Thoracic aorta (tissue), 2 donors: ENCODE results near the gene ICAM3. TPM values are rescaled to one million over a fixed set of nuclear protein-coding genes. Genes with fewer than 3 reads are reported as not detected.

ENCODE experiments used
- ATAC-seq: fragments of 150-250 bp; one replicate; pipeline ENCODE4 v1.8.0; 2017; ENCODE audit warnings: low read depth; ENCODE audit not compliant: insufficient number of reproducible peaks, low FRiP score
- DNase-seq: peaks from one replicate; pipeline ENCODE4 v3.0.0-alpha.2; 2020; ENCODE audit warnings: low spot score
- H3K27ac ChIP-seq, 2 donors: fragments of 200-600 bp; sonication (generic); 1 replicate in 1 of 2; 2 replicates in 1 of 2; pipeline ENCODE4 v1.5.1; 2016; ENCODE audit warnings: mild to moderate bottlenecking in 2 of 2, moderate library complexity in 2 of 2
- H3K27me3 ChIP-seq: fragments of 200-600 bp; sonication (generic); replicated peaks from 2 replicates; pipeline ENCODE4 v1.6.0; 2016; ENCODE audit warnings: mild to moderate bottlenecking; ENCODE audit not compliant: insufficient read depth
- H3K36me3 ChIP-seq: fragments of 200-600 bp; sonication (generic); one replicate; pipeline ENCODE4 v1.5.1; 2016
- H3K4me1 ChIP-seq, 2 donors: fragments of 200-600 bp; sonication (generic); 1 replicate in 1 of 2; 2 replicates in 1 of 2; pipeline versions ENCODE4 v1.5.1 to v1.6.0; 2016; ENCODE audit warnings: low read depth in 2 of 2, mild to moderate bottlenecking in 1 of 2; ENCODE audit not compliant: control insufficient read depth in 1 of 2
- H3K4me3 ChIP-seq: fragments of 200-600 bp; sonication (generic); 2 replicates; pipeline ENCODE4 v1.5.1; 2016; ENCODE audit warnings: mild to moderate bottlenecking
- H3K9me3 ChIP-seq: fragments of 200-600 bp; sonication (generic); 2 replicates; pipeline ENCODE4 v1.5.1; 2016
- CTCF ChIP-seq: fragments of 200-600 bp; sonication (generic); IDR thresholded peaks from one replicate; pipeline ENCODE4 v1.5.1; 2019; ENCODE audit warnings: antibody characterized with exemption
- total RNA-seq, 2 donors: library from RNA; depleted of rRNA; stranded (reverse); fragments of >200 nt; gene quantifications; one replicate each; pipeline versions ENCODE4 v1.1.0 to v1.2.3, GENCODE V29; 2016

Gene ICAM3
- total RNA-seq, 2 donors from 2014 or later: 3.5 to 8.0 TPM

GRCh38 chr19:10309423-10309822 lies 30.0 kb downstream of the ICAM3 start, which contains the start of gene ZGLP1:
TSS of gene ZGLP1 (minus strand) at chr19:10309815.
- Histone ChIP-seq H3K27me3 (no peaks in the 10 kb centered on the region), H3K4me1 (no peaks in the 10 kb centered on the region), H3K9me3 (no peaks in the 10 kb centered on the region), H3K36me3 (peaks cover 8% of the 10 kb centered on the region), H3K27ac (no peak within 1 kb of the TSS), H3K4me3 (no peak within 1 kb of the TSS)
- TF ChIP-seq CTCF: no peak
- ATAC-seq: no peak
- no peak for DNase-seq

GRCh38 chr19:10306327-10306726 lies 33.1 kb downstream of the ICAM3 start:
- DNase-seq: no peak
- Histone ChIP-seq H3K27me3 (no peaks in the 10 kb centered on the region), H3K4me3 (no peak overlapping the region), H3K36me3 (peaks cover 8% of the 10 kb centered on the region), H3K4me1 (no peaks in the 10 kb centered on the region), H3K9me3 (no peaks in the 10 kb centered on the region), H3K27ac (no peak overlapping the region)
- TF ChIP-seq CTCF: no peak
- ATAC-seq: no peak

DNA sequence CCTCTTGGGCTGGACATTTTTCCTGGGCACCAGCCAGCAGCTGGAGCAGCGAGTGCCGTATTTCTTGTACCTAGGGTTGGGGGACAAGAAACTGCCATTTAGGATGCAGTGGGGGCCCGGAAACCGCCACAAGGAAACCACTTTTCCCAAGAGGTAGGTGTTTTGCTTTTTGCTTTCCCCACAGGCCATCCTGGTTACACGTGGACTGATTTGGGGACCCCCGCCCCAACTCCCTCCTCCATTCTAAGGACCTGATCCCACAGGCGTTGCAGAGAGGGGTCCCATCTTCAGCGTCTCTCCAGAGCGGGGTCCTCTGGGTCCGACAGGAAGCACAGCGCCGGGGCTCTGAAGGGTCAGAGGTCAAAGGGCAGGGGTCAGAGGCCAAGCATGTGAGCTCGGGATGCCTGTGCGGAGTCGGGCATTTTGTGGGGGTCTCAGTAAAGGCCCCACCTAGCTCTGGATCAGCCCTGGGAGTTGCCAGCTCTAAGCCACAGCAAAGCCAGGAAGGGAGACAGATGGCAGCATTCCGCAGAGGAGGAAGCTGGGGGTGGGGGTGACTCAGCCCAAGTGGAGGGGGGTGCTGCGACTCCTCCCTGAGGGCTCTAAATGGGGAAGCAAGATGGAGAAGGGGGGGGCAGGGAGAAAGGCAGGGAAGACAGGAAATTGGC lies 34.2 kb downstream of the ICAM3 start:
- no peaks in the 10 kb centered on the region for H3K27me3 ChIP-seq
- no peaks in the 10 kb centered on the region for H3K4me1 ChIP-seq
- H3K9me3 ChIP-seq: no peaks in the 10 kb centered on the region
- TF ChIP-seq CTCF: no peak
- H3K27ac ChIP-seq: no peak overlapping the region
- peaks cover 4% of the 10 kb centered on the region for H3K36me3 ChIP-seq
- no peak for ATAC-seq
- peak overlapping the region; percentile 16 for H3K4me3 ChIP-seq
- no peak for DNase-seq

GRCh38 chr19:10299545-10300458 lies 39.6 kb downstream of the ICAM3 start:
- H3K4me1 ChIP-seq: peaks cover 6 to 12% of the 10 kb centered on the region in 2 donors
- no peaks in the 10 kb centered on the region for H3K9me3 ChIP-seq
- H3K36me3 ChIP-seq: no peaks in the 10 kb centered on the region
- ATAC-seq (peak; percentile 21), DNase-seq (no peak)
- H3K27me3 ChIP-seq: peaks cover 7% of the 10 kb centered on the region
- no peak for TF ChIP-seq CTCF
- no peak overlapping the region for H3K27ac ChIP-seq
- H3K4me3 ChIP-seq: no peak overlapping the region

DNA sequence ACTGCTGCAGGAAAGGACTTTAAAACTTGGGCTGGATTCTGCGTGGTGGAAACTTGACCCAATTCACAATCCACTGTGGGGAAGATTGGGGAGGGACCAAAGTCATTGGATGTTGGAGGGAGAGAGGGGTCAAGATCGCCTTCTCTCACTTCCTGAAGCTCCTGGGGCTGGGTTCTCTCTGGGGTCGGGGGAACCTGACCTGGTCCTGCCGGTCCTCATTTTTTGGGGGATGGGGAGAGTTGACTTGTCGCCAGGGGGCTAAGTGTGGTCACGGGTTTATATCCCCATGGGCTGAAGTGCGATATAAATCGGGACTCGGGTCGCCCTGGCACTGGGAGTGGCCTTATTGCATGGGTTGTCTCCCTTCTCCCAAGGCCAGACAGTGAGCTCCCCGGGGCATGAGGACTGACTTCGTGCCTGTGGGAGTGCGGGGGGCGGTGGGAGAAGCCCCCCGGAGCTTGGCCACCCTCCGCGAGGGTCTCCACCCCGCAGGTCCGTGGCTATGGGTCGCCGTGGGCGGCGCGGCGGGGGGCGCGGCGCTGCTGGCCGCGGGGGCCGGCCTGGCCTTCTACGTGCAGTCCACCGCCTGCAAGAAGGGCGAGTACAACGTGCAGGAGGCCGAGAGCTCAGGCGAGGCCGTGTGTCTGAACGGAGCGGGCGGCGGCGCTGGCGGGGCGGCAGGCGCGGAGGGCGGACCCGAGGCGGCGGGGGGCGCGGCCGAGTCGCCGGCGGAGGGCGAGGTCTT lies 43.4 kb downstream of the ICAM3 start:
- H3K27ac ChIP-seq: no peak overlapping the region
- H3K36me3 ChIP-seq: no peaks in the 10 kb centered on the region
- H3K9me3 ChIP-seq: no peaks in the 10 kb centered on the region
- no peak for TF ChIP-seq CTCF
- peaks cover 32% of the 10 kb centered on the region for H3K27me3 ChIP-seq
- DNase-seq (no peak), ATAC-seq (no peak)
- H3K4me3 ChIP-seq: peak overlapping the region; percentile 55
- peaks cover 18 to 27% of the 10 kb centered on the region in 2 donors for H3K4me1 ChIP-seq
